Ishikawa (cell line): Measurements from ENCODE around the gene ASB6.

ENCODE experiments used
- CEBPB ChIP-seq: IDR thresholded peaks from 2 replicates; pipeline ENCODE4 v1.6.1; 2012
- EP300 ChIP-seq: IDR thresholded peaks from 2 replicates; pipeline ENCODE4 v1.6.1; 2012; ENCODE audit warnings: borderline replicate concordance
- RAD21 ChIP-seq: IDR thresholded peaks from 2 replicates; pipeline ENCODE4 v1.6.1; 2012; ENCODE audit warnings: low read depth
- TAF1 ChIP-seq: IDR thresholded peaks from 2 replicates; pipeline ENCODE4 v1.6.1; 2012; ENCODE audit warnings: low read depth, mild to moderate bottlenecking

DNA sequence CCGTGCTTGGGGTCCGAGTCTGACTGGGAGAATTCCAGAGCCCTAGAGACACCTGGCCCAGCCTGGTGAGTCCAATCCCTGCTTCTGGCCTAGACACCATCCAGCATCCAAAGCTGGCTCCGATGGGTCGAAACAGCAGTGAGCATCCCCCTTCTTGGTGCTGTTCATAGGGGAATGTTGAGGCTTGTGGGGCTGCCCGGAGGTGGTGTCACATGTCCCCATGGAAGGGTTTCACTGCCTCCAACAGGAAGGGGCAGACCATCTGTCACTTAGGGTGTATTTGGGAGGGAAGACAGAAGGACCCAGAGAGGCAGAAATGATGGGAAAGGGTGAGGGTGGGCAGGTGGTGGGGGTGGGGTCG, 34.9 kb downstream of the ASB6 start:
- TF ChIP-seq TAF1: no peak
- TF ChIP-seq CEBPB: no peak
- no peak for TF ChIP-seq RAD21
- no peak for TF ChIP-seq EP300
